Activated T-cell treated with anti-CD3 and anti-CD28 coated beads, Interleukin-2, amount 50 U/mL, for 24 hours (primary cell): Measurements from ENCODE around the gene BAHD1.
A peak's percentile ranks its signal among the peaks of the same experiment; 100 is the strongest.

ENCODE experiments used
- DNase-seq: peaks from one replicate; pipeline ENCODE4 v3.0.0-alpha.2; 2020
- H3K27ac Mint-ChIP-seq: 2 replicates; pipeline ENCODE4 v1.8.0; 2020; ENCODE audit warnings: mild to moderate bottlenecking, mixed read lengths
- H3K27me3 Mint-ChIP-seq: 2 replicates; pipeline ENCODE4 v1.8.0; 2020; ENCODE audit warnings: mixed read lengths
- H3K36me3 Mint-ChIP-seq: 2 replicates; pipeline ENCODE4 v1.8.0; 2020; ENCODE audit warnings: low read depth, mixed read lengths
- H3K4me1 Mint-ChIP-seq: 2 replicates; pipeline ENCODE4 v1.8.0; 2020; ENCODE audit warnings: low read depth, mixed read lengths
- H3K4me3 Mint-ChIP-seq: 2 replicates; pipeline ENCODE4 v1.8.0; 2020; ENCODE audit warnings: mild to moderate bottlenecking, moderate library complexity, mixed read lengths
- H3K9me3 Mint-ChIP-seq: 2 replicates; pipeline ENCODE4 v1.8.0; 2020; ENCODE audit warnings: mixed read lengths

Gene BAHD1

DNA sequence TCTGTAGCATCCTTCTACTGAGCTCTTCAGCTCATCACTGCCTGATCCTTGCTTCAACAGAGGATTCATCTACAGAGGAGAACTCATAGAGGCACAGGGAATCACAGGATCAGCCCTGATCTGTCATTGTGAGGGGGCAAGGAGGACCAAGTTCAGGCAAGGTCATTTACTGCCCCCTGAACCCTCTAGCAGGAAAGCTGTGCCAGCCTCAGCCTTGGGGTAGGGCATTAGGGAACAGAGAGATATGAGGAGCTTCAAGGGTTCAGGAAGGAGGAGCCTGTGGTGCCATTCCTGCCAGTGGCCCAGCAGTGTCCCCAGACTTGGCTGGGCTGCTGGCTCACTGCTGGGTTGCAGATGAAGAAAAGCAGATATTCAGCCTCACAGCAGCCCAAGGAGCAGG is 38.3 kb downstream of the BAHD1 start:
- no peaks in the 10 kb centered on the region for H3K36me3 Mint-ChIP-seq
- no peaks in the 10 kb centered on the region for H3K27me3 Mint-ChIP-seq
- H3K4me3 Mint-ChIP-seq = no peak overlapping the region
- H3K4me1 Mint-ChIP-seq = no peaks in the 10 kb centered on the region
- no peak overlapping the region for H3K27ac Mint-ChIP-seq
- no peak for DNase-seq
- no peaks in the 10 kb centered on the region for H3K9me3 Mint-ChIP-seq

DNA sequence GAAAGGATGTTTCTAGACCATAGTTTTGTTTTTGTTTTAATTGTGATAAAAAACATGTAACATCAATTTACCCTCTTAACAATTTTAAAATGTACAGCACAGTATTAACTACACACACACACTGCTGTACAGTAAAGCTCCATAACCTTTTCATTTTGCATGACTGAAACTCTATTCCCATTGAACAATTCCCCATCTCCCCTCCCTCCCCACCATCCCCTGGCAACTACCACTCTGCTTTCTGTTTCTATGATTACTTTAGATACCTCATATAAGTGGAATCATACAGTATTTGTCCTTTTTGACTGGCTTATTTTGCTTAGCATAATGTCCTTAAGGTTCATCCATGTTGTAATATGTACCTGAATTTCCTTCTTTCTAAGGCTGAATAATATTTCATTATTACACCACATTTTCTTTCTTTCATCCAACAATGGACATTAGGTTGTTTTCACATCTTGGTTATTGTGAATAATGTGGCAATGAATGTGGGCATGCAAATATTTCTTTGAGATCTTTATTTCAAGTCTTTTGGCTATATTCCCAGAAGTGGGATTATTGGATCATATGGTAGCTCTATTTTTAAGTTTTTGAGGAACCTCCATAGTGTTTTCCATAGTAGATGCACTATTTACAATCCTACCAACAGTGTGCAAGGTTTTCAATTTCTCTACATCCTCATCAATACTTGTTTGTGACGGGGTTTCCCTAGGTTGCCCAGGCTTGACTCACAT is 40.8 kb downstream of the BAHD1 start:
- H3K9me3 Mint-ChIP-seq = no peaks in the 10 kb centered on the region
- H3K27me3 Mint-ChIP-seq = no peaks in the 10 kb centered on the region
- H3K36me3 Mint-ChIP-seq = no peaks in the 10 kb centered on the region
- H3K4me3 Mint-ChIP-seq = no peak overlapping the region
- no peak overlapping the region for H3K27ac Mint-ChIP-seq
- no peak for DNase-seq
- H3K4me1 Mint-ChIP-seq = no peaks in the 10 kb centered on the region

DNA sequence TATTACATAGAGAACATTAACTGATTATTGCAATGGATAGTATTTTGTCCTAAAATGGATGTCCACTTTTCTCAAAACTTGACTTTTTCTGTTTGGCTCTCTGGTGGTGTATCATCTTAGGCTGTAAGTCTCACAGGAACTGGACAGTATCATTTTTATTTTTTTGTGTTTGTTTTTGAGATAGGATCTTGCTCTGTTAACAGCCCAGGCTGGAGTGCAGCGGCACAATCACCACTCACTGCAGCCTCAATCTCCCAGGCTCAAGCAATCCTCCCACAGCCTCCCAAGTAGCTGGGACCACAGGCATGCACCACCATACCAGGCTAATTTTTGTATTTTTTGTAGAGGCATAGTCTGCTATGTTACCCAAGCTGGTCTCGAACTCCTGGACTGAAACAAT is 43.2 kb downstream of the BAHD1 start:
- H3K4me3 Mint-ChIP-seq = no peak overlapping the region
- H3K36me3 Mint-ChIP-seq = no peaks in the 10 kb centered on the region
- no peak overlapping the region for H3K27ac Mint-ChIP-seq
- H3K9me3 Mint-ChIP-seq = no peaks in the 10 kb centered on the region
- no peaks in the 10 kb centered on the region for H3K4me1 Mint-ChIP-seq
- DNase-seq = no peak
- no peaks in the 10 kb centered on the region for H3K27me3 Mint-ChIP-seq

DNA sequence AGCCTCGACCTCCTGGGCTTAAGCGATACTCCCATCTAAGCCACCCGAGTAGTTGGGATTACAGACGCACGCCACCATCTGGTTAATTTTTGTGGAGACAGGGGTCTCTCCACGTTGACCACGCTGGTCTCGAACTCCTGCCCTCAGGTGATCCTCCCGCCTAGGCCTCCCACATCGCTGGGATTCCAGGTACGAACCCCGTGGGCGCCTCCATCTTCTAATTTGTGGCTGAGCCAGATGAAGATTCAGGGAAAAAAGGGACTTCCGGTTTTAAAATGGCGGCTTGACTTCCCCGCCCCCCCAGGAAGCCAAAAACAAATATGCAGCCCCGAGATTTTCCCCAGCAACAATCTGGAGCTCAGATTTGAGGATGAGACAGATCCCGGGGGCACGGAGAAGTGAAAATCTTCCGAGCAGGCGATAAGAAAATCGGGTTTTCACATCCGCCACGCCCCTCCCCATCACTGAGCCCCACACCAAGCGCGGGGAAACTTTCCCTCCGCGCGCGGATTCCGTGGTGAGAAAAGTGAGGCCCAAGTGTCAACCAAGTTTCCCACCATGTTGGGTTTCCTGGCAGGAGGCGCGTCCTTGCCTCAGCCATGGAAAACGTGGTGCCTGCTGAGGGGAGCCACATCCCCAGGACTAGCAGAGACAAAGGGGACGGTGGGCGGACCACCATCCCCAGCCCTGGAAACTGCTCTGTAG is 45.5 kb downstream of the BAHD1 start:
- H3K27me3 Mint-ChIP-seq = no peaks in the 10 kb centered on the region
- H3K36me3 Mint-ChIP-seq = no peaks in the 10 kb centered on the region
- peak overlapping the region; percentile 37 for H3K27ac Mint-ChIP-seq
- H3K4me3 Mint-ChIP-seq = peak overlapping the region; percentile 47
- no peaks in the 10 kb centered on the region for H3K4me1 Mint-ChIP-seq
- no peak for DNase-seq
- H3K9me3 Mint-ChIP-seq = no peaks in the 10 kb centered on the region

DNA sequence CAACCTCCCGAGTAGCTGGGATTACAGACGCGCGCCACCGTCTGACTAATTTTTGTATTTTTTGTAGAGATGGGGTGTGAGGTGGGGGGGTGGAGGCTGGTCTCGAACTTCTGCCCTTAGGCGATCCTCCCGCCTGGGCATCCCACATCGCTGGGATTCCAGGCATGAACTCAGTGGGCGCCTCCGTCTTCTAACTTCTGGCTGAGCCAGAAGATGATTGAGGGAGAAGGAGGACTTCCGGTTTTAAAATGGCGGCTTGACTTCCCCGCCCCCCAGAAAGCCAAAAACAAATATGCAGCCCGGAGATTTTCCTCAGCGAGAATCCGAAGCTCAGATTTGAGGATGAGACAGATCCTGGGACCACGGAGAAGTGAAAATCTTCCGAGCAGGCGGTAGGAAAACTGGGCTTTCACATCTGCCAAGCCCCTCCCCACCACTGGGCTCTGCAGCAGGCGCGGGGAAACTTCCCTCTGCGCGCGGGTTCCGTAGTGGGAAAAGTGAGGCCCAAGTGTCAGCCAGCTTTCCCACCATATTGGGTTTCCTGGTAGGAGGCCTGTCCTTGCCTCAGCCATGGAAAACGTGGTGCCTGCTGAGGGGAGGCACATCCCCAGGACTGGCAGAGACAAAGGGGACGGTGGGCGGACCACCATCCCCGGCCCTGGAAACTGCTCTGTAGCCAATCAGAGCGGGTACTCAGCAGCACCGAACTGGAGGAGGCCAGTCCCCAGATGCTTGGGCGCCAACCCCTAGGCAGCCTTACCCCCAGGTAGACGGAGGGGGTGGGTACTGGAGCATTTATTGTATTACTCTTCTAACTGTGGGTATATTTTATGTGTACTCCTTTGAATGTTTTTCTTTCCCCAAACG is 47.3 kb downstream of the BAHD1 start:
- DNase-seq = peak; percentile 23

DNA sequence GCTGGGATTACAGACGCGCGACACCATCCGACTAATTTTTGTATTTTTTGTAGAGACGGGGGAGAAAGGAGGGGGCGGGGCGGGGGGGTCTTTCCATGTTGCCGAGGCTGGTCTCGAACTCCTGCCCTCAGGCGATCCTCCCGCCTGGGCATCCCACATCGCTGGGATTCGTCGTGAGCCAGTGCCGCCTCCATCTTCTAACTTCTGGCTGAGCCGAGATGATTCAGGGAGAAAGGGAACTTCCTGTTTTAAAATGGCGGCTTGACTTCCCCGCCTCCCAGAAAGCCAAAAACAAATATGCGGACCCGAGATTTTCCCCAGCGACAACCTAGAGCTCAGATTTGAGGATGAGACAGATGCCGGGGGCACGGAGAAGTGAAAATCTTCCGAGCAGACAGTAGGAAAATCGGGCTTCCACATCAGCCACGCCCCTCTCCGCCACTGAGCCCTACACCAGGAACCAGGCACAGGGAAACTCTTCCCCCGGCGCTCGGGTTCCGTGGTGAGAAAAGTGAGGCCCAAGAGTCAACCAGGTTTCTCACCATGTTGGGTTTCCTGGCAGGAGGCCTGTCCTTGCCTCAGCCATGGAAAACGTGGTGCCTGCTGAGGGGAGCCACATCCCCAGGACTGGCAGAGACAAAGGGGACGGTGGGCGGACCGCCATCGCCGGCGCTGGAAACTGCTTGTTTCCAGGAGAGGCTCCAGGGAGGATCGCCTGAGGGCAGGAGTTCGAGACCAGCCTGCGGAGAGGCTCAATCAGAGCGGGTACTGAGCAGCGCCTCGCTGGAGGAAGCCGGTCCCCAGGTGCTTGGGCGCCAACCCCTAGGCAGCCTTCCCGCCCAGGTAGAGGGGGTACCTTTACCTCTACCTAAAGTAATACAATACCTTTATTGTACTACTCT is 48.8 kb downstream of the BAHD1 start:
- H3K27ac Mint-ChIP-seq = no peak overlapping the region
- peak; percentile 11 for DNase-seq

More for the DNA sequence above, 47.3 kb downstream of the BAHD1 start:
- Mint-ChIP-seq H3K27me3 (no peaks in the 10 kb centered on the region), H3K4me1 (peaks cover 14% of the 10 kb centered on the region), H3K4me3 (no peak overlapping the region), H3K27ac (no peak overlapping the region), H3K9me3 (no peaks in the 10 kb centered on the region), H3K36me3 (no peaks in the 10 kb centered on the region)

DNA sequence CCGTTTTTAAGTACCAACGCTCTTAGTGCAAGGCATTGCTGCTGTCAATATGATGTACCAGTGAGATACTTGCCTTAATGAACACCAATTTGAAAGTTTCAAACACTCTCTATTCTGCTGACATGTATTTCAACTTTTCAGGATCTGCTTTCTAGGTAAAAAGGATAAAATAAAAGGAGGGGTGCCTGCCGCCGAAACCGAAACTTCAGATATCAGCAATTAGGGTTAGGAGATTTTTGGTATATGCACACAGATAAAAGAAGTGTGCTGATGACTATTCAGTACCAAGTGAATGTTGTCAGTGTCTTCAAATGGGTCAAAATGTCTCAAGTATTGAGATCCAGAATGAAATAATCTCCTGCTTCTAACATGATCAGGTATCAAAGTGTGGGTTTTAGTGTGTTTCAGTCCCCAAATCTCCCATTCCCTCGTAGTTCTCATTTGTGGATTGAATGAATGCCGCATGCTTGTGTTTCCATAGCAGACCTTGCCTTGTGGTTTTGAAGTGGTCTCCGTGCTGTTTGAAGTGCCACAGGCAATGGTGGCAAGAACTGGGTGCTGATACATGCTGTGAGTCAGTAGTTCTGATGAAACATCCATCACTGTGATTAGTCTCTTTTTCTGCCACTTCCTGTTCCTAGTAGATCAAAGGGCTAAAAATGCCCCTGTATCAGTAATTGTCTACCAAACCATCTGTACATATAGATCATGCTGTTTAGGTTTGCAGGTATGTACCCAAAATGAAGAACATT is 52.5 kb downstream of the BAHD1 start:
- Mint-ChIP-seq H3K4me3 (peak overlapping the region; percentile 11), H3K27me3 (no peaks in the 10 kb centered on the region), H3K27ac (peak overlapping the region; percentile 82), H3K9me3 (peaks cover 2% of the 10 kb centered on the region), H3K4me1 (peaks cover 48% of the 10 kb centered on the region), H3K36me3 (no peaks in the 10 kb centered on the region)
- DNase-seq = peak; percentile 53

More for the DNA sequence above, 48.8 kb downstream of the BAHD1 start:
- Mint-ChIP-seq H3K27me3 (no peaks in the 10 kb centered on the region), H3K4me3 (no peak overlapping the region), H3K36me3 (no peaks in the 10 kb centered on the region), H3K4me1 (peaks cover 28% of the 10 kb centered on the region), H3K9me3 (no peaks in the 10 kb centered on the region)

DNA sequence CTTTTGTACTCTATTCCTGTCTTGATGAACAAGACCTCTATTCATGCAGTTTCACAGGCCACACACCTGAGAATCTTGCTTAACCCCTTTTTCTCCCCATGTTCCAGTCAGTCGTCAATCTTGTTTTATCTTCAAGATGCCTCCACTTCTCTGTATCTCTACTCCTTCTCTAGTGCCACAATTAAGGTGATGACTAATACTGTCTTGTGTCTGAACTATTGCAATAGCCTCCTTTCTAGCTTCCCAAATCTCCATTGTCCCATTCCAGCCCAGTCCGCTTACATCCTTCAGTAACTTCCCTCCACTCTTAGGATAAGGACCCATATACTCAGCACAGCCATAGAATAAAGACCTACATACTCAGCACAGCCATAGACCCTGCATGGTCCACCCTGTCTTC is 54.8 kb downstream of the BAHD1 start:
- no peak overlapping the region for H3K27ac Mint-ChIP-seq
- peaks cover 54% of the 10 kb centered on the region for H3K4me1 Mint-ChIP-seq

DNA sequence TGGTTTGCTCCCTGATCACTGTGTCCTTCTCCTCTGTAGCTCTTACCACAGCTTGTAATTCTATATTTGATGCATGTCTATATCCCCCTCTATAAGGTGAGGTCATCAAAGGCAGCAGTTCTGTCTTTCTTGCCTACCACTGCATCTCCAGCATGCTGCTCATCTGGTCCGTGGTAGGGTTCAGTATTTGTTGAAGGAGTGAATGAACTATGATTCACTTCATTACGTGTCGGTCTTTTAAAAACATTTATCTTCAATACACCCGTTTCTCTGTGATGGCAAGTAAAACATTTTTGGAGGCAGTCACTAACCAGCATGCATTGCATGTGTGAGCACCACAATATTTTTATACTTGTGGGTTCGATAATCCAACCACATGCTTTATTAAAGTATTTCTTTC is 57.7 kb downstream of the BAHD1 start:
- Mint-ChIP-seq H3K4me3 (no peak overlapping the region), H3K9me3 (peaks cover 2% of the 10 kb centered on the region), H3K27ac (no peak overlapping the region), H3K27me3 (peaks cover 11% of the 10 kb centered on the region), H3K36me3 (no peaks in the 10 kb centered on the region), H3K4me1 (peaks cover 45% of the 10 kb centered on the region)
- DNase-seq = no peak

More for the DNA sequence above, 54.8 kb downstream of the BAHD1 start:
- no peaks in the 10 kb centered on the region for H3K27me3 Mint-ChIP-seq
- H3K36me3 Mint-ChIP-seq = no peaks in the 10 kb centered on the region
- peaks cover 2% of the 10 kb centered on the region for H3K9me3 Mint-ChIP-seq
- DNase-seq = no peak
- no peak overlapping the region for H3K4me3 Mint-ChIP-seq

DNA sequence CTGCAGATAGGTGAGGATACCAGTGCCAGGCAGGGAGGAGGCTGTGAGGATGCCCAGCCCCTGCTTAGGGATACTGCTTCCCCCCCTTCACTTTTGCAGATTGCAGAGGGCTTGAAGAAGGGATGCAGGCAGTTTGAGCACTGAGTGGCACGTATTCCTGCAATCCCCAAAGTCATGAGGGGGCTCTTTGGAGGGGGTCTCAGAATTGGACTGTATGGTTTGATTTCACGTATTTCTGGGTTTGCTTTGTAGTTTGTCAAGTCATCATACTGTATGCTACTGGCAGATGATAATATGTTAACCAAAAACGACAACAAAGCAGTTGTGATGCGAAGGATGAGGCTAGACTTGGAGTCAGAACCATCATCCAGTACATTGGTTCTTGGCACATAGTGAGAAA is 58.1 kb downstream of the BAHD1 start:
- peaks cover 15% of the 10 kb centered on the region for H3K27me3 Mint-ChIP-seq
- H3K27ac Mint-ChIP-seq = no peak overlapping the region
- peaks cover 40% of the 10 kb centered on the region for H3K4me1 Mint-ChIP-seq
- H3K4me3 Mint-ChIP-seq = no peak overlapping the region
- no peak for DNase-seq
- no peaks in the 10 kb centered on the region for H3K36me3 Mint-ChIP-seq
- H3K9me3 Mint-ChIP-seq = peaks cover 2% of the 10 kb centered on the region

DNA sequence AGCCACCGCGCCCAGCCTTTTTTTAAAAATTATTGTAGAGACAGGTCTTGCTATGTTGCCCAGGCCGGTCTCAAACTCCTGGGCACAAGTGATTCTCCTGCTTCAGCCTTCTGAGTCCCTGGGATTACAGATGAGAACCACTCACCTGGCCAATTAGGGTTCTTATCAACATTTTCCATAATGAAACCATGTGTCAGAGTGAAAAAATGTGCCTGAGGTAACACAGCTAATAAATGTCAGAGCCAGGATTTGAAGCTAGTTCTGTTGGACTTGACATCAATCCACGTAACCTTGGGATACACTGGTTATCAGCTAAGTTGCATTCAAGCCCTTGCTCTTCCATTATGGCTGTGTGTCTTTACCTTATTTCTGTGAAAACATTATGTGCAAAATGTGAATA is 59.2 kb downstream of the BAHD1 start:
- Mint-ChIP-seq H3K27ac (no peak overlapping the region), H3K36me3 (no peaks in the 10 kb centered on the region)

DNA sequence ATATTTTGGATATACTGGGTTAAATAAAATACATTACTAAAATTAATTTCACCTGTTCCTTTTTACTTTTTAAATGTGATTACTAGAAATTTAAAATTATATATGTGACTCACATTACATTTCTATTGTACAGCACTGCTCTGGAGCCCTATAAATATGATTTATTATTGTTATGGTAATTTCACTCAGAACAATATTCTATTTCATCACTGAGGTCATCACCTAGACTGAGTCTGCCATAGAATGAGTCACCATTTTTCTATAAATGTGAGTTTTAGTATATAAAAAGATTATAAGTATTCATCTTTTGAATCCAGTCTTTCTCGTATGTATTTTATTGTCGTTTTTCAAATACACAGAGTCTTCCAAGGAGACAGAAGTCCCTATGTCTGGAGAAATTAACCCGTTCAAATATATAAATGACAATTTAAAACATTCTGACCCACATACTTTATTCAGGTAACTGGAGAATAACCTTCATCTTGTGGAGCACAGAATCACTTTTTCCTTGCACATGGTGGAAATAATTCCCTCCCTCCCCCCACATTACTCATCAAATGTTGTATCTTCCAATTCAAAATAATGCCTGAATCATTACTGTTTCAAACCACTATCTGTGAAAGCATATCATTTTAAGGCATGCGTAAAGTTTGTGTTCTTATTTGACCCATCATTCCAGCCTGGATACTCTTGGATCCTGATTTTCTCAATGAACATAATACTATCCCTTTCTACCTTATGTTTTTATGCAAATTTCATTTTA is 60.0 kb downstream of the BAHD1 start:
- peaks cover 25% of the 10 kb centered on the region for H3K27me3 Mint-ChIP-seq
- H3K4me1 Mint-ChIP-seq = peaks cover 25% of the 10 kb centered on the region
- H3K27ac Mint-ChIP-seq = no peak overlapping the region
- H3K4me3 Mint-ChIP-seq = no peak overlapping the region
- H3K36me3 Mint-ChIP-seq = no peaks in the 10 kb centered on the region
- H3K9me3 Mint-ChIP-seq = no peaks in the 10 kb centered on the region
- DNase-seq = no peak

More for the DNA sequence above, 59.2 kb downstream of the BAHD1 start:
- Mint-ChIP-seq H3K27me3 (peaks cover 22% of the 10 kb centered on the region), H3K4me3 (no peak overlapping the region), H3K4me1 (peaks cover 31% of the 10 kb centered on the region), H3K9me3 (peaks cover under 1% of the 10 kb centered on the region)
- DNase-seq = no peak

DNA sequence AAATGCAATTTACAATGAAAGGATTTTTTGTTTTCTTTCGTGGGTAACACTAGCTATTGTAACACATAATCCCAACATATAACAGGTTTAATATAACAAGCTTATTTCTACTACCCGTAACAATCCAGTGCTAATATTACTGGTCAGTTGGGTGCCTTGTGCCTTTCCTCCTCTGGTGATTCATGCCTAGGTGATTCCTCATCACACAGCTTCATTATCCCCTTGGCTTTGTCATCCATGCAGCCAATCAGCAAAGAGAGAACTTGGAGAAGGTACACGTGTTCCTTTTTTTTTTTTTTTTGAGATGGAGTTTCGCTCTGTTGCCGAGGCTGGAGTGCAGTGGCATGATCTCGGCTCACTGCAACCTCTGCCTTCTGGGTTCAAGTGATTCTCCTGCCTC is 60.7 kb downstream of the BAHD1 start:
- Mint-ChIP-seq H3K27me3 (peaks cover 29% of the 10 kb centered on the region), H3K36me3 (no peaks in the 10 kb centered on the region), H3K27ac (no peak overlapping the region), H3K4me3 (no peak overlapping the region), H3K4me1 (peaks cover 22% of the 10 kb centered on the region), H3K9me3 (no peaks in the 10 kb centered on the region)
- DNase-seq = no peak
